ENCODE results near the gene CCDC27.

CCDC27 gene

GRCh38 chr1:3774946-3775489 lies 22.8 kb downstream of the CCDC27 start:
- TF ChIP-seq CTCF (conservative IDR thresholded peaks at IDR 0.05; ENCODE audit: low read length) (no peak), EZH2phosphoT487 (IDR thresholded peaks at IDR 0.05; ENCODE audit: borderline replicate concordance) (no peak)
- Histone ChIP-seq H3K79me2 (ENCODE audit: insufficient read depth, low read length) (no peaks in the 10 kb centered on the region), H3K4me2 (ENCODE audit: low read depth, low read length, poor library complexity, severe bottlenecking) (peak overlapping the region; percentile 1), H3K9me2 (replicated peaks; ENCODE audit: low read depth, low read length) (no peaks in the 10 kb centered on the region), H3K9ac (ENCODE audit: low read depth, low read length, poor library complexity, severe bottlenecking) (no peak overlapping the region), H3K9me3 (ENCODE audit: insufficient read depth, low read depth, low read length) (no peaks in the 10 kb centered on the region), H3K27me3 (ENCODE audit: insufficient read depth, low read length, poor library complexity, severe bottlenecking) (no peaks in the 10 kb centered on the region), H4K20me1 (ENCODE audit: insufficient read depth, low read length, poor library complexity, severe bottlenecking) (no peaks in the 10 kb centered on the region), H3K4me1 (ENCODE audit: insufficient read depth, low read length, poor library complexity, severe bottlenecking) (peaks cover 5% of the 10 kb centered on the region), H3K4me3 (ENCODE audit: low read length, poor library complexity, severe bottlenecking) (no peak overlapping the region), H3F3A (ENCODE audit: low read depth) (no peaks in the 10 kb centered on the region), H3K36me3 (ENCODE audit: insufficient read depth, low read length) (peaks cover 11% of the 10 kb centered on the region; the same call in 1 of the 2 replicates), H2AFZ (ENCODE audit: low read length) (no peak overlapping the region)

GRCh38 chr1:3775490-3776230 lies 23.4 kb downstream of the CCDC27 start:
- Histone ChIP-seq H3K9me3 (ENCODE audit: insufficient read depth, low read depth, low read length) (no peaks in the 10 kb centered on the region), H3K4me2 (ENCODE audit: low read depth, low read length, poor library complexity, severe bottlenecking) (peak overlapping the region; percentile 1), H3K79me2 (ENCODE audit: insufficient read depth, low read length) (no peaks in the 10 kb centered on the region), H4K20me1 (ENCODE audit: insufficient read depth, low read length, poor library complexity, severe bottlenecking) (no peaks in the 10 kb centered on the region), H3K4me3 (ENCODE audit: low read length, poor library complexity, severe bottlenecking) (no peak overlapping the region), H3K9ac (ENCODE audit: low read depth, low read length, poor library complexity, severe bottlenecking) (no peak overlapping the region), H3F3A (ENCODE audit: low read depth) (no peaks in the 10 kb centered on the region), H3K4me1 (ENCODE audit: insufficient read depth, low read length, poor library complexity, severe bottlenecking) (peaks cover 5% of the 10 kb centered on the region), H2AFZ (ENCODE audit: low read length) (no peak overlapping the region), H3K9me2 (replicated peaks; ENCODE audit: low read depth, low read length) (no peaks in the 10 kb centered on the region), H3K36me3 (ENCODE audit: insufficient read depth, low read length) (peaks cover 17% of the 10 kb centered on the region; the same call in 1 of the 2 replicates), H3K27me3 (ENCODE audit: insufficient read depth, low read length, poor library complexity, severe bottlenecking) (no peaks in the 10 kb centered on the region)
- TF ChIP-seq CTCF (conservative IDR thresholded peaks at IDR 0.05; ENCODE audit: low read length) (peak; percentile 62), EZH2phosphoT487 (IDR thresholded peaks at IDR 0.05; ENCODE audit: borderline replicate concordance) (no peak)

- H3K4me1 ChIP-seq (ENCODE audit: insufficient read depth, low read length, poor library complexity, severe bottlenecking), result peaks cover 5% of the 10 kb centered on the region
- H3K9me3 ChIP-seq (ENCODE audit: insufficient read depth, low read depth, low read length), result no peaks in the 10 kb centered on the region
- H3K27me3 ChIP-seq (ENCODE audit: insufficient read depth, low read length, poor library complexity, severe bottlenecking), result no peaks in the 10 kb centered on the region
- no peak overlapping the region for H3K9ac ChIP-seq (ENCODE audit: low read depth, low read length, poor library complexity, severe bottlenecking)
- H3F3A ChIP-seq (ENCODE audit: low read depth), result no peaks in the 10 kb centered on the region
- no peak overlapping the region for H2AFZ ChIP-seq (ENCODE audit: low read length)
- TF ChIP-seq EZH2phosphoT487 (IDR thresholded peaks at IDR 0.05; ENCODE audit: borderline replicate concordance), result no peak
- no peak for TF ChIP-seq CTCF (conservative IDR thresholded peaks at IDR 0.05; ENCODE audit: low read length)
- peaks cover 25% of the 10 kb centered on the region; the same call in 1 of the 2 replicates for H3K36me3 ChIP-seq (ENCODE audit: insufficient read depth, low read length)
- no peaks in the 10 kb centered on the region for H4K20me1 ChIP-seq (ENCODE audit: insufficient read depth, low read length, poor library complexity, severe bottlenecking)
- no peaks in the 10 kb centered on the region for H3K79me2 ChIP-seq (ENCODE audit: insufficient read depth, low read length)
- H3K4me3 ChIP-seq (ENCODE audit: low read length, poor library complexity, severe bottlenecking), result no peak overlapping the region
- H3K9me2 ChIP-seq (replicated peaks; ENCODE audit: low read depth, low read length), result no peaks in the 10 kb centered on the region
- no peak overlapping the region for H3K4me2 ChIP-seq (ENCODE audit: low read depth, low read length, poor library complexity, severe bottlenecking)
Observed at GRCh38 chr1:3776231-3776961, 24.1 kb downstream of the CCDC27 start.
